ENCODE results near the gene KIF23. TPM values are rescaled to one million over a fixed set of nuclear protein-coding genes. Genes with fewer than 3 reads are reported as not detected.

KIF23 gene
- total RNA-seq, 2 experiments from 2014 or later, result 45.4 to 47.0 TPM

DNA sequence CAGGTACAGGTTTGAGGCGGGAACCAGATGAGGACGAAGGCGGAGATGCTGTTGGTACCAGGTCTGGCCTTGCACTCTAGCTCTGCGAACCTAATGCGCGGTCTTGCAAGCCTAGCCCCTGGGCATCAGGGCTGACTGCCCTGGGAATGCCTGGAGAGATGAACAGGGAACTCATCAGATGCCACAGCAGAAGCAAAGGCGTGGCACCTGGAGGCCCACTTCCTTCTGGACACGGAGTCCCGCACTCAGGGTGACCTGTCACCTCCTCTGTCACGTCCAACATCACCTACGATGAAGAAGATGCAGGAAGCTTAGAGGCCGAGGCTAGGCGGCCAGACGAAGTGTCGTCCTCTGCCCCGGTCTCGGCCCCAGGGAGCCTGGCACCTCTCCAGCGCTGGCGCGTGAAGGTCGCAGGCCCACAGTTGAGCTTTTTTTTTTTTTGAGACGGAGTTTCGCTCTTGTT is 47.9 kb downstream of the KIF23 start:
- ChIA-PET POLR2A (interaction anchor here (0.8 to 10.7 kb wide), 5 partner anchors 8 to 637 kb away, joined by 3 to 225 read pairs (median 4); partner anchors contain the start of genes KIF23 and RPLP1), CTCF (interaction anchor here (0.5 to 2.1 kb wide), 13 partner anchors 9 to 636 kb away, joined by 3 to 40 read pairs (median 4); partner anchors contain the start of genes RPLP1 and TLE3)
- Mint-ChIP-seq H3K4me1 (ENCODE audit: low read depth) (peaks cover 20% of the 10 kb centered on the region), H3K4me3 (peak overlapping the region; percentile 79), H3K27ac (peak overlapping the region; percentile 68), H3K36me3 (ENCODE audit: low read depth) (peaks cover 4% of the 10 kb centered on the region), H3K9me3 (no peaks in the 10 kb centered on the region), H3K27me3 (no peaks in the 10 kb centered on the region)
- TF ChIP-seq, protein P1, sequence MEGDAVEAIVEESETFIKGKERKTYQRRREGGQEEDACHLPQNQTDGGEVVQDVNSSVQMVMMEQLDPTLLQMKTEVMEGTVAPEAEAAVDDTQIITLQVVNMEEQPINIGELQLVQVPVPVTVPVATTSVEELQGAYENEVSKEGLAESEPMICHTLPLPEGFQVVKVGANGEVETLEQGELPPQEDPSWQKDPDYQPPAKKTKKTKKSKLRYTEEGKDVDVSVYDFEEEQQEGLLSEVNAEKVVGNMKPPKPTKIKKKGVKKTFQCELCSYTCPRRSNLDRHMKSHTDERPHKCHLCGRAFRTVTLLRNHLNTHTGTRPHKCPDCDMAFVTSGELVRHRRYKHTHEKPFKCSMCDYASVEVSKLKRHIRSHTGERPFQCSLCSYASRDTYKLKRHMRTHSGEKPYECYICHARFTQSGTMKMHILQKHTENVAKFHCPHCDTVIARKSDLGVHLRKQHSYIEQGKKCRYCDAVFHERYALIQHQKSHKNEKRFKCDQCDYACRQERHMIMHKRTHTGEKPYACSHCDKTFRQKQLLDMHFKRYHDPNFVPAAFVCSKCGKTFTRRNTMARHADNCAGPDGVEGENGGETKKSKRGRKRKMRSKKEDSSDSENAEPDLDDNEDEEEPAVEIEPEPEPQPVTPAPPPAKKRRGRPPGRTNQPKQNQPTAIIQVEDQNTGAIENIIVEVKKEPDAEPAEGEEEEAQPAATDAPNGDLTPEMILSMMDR (IDR thresholded peaks at IDR 0.05), result no peak
- DNase-seq, result no peak
- intact Hi-C loops (cut with micrococcal nuclease), result no loop called here
- no peak for ATAC-seq

DNA sequence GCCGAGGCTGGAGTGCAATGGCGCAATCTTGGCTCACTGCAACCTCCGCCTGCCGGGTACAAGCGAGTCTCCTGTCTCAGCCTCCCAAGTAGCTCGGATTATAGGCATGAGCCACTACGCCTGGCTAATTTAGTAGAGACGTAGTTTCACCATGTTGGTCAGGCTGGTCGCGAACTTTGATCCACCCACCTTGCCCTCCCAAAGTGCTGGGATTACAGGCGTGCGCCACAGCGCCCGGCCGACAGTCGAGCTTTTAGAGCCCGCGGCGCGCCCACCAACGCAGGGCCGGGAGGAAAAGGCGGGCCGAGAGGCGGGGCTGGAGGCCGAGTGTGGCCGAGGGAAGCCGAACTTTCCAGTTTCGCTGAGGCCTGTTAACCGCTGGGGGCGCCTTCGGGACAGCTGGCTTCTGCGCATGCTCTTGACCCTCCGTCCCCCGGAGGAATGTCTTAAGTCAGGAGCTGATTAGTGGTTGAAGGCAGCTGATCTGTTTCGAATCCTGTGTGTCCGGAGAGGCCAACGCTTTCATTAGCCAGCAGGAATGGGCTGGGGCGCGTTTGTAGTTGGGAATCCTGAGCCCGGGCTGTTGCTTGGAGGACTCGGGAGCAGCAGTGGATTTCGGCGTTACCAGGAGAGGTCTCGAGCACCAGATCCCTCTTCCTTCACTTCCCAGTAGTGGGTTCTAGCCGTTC is 48.5 kb downstream of the KIF23 start:
- no peaks in the 10 kb centered on the region for H3K27me3 Mint-ChIP-seq
- POLR2A ChIA-PET, result interaction anchor here (0.8 to 10.7 kb wide), 6 partner anchors 8 to 636 kb away, joined by 3 to 225 read pairs (median 4); partner anchors contain the start of genes KIF23 and RPLP1
- intact Hi-C loops (cut with micrococcal nuclease), result no loop called here
- CTCF ChIA-PET, result interaction anchor here (0.5 to 2.1 kb wide), 16 partner anchors 10 to 635 kb away, joined by 3 to 40 read pairs (median 4); partner anchors contain the start of genes RPLP1 and TLE3
- peaks cover 4% of the 10 kb centered on the region for H3K36me3 Mint-ChIP-seq (ENCODE audit: low read depth)
- peak overlapping the region; percentile 79 for H3K4me3 Mint-ChIP-seq
- H3K4me1 Mint-ChIP-seq (ENCODE audit: low read depth), result peaks cover 26% of the 10 kb centered on the region
- DNase-seq, result peak; percentile 94
- TF ChIP-seq, protein P1 (IDR thresholded peaks at IDR 0.05), result peak; percentile 76
- H3K27ac Mint-ChIP-seq, result peak overlapping the region; percentile 83
- H3K9me3 Mint-ChIP-seq, result no peaks in the 10 kb centered on the region
- ATAC-seq, result peak; percentile 98

DNA sequence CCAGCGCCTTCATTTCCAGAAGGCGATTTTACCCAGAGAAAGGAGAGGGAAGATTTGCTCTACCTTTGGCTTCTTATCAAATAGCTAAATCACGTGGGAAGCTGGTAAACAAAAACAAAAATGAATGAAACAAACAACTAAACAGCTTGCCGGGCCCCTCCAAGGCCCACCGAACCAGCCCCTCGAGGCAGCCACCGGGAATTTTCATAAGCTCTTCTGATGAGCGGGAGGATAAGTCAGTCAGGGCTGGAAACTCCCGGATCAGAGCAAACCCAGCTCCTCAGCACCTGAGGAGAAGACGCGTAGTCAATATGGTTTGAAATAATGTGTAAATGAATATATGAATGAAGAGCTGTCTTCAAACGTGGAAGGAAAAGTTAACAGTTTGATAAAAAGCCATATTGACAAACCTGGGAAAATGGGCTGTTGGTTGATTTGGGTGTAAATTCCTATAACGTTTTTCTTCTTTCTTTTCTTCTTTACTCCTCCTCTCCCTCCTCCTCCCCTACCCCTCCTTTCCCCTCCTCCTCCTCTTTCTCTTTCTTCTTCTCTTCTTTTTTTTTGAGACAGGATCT is 49.1 kb downstream of the KIF23 start:
- DNase-seq (no peak), ATAC-seq (no peak)
- Mint-ChIP-seq H3K36me3 (ENCODE audit: low read depth) (peaks cover 4% of the 10 kb centered on the region), H3K9me3 (no peaks in the 10 kb centered on the region), H3K27me3 (no peaks in the 10 kb centered on the region), H3K27ac (peak overlapping the region; percentile 83), H3K4me3 (peak overlapping the region; percentile 79), H3K4me1 (ENCODE audit: low read depth) (peaks cover 32% of the 10 kb centered on the region)
- intact Hi-C loops (cut with micrococcal nuclease), result no loop called here
- POLR2A ChIA-PET, result interaction anchor here (0.7 to 10.7 kb wide), 7 partner anchors 9 to 635 kb away, joined by 3 to 225 read pairs (median 4); partner anchors contain the start of gene RPLP1
- CTCF ChIA-PET, result interaction anchor here (0.8 to 2.1 kb wide), 12 partner anchors 11 to 635 kb away, joined by 3 to 40 read pairs (median 4); partner anchors contain the start of genes RPLP1 and TLE3
- TF ChIP-seq, protein P1 (IDR thresholded peaks at IDR 0.05), result no peak

DNA sequence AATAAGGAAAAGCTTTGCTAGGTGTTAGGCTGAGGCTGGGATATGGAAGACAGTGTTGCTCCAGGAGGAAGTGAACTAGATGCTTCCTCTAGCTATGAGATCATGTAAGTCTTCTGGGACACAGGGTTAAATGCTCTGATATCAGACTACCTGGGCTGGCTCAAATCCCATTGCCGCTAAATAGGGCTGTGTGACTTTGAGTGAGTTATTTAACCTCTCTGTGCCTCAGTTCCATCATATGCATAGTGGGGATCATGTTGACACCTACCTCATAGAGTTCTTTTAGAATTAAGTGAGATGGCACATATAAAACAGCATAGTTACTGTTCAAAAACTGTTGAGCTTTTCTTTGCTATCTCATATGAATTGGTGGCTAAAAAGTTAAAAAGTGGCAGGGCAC is 51.1 kb downstream of the KIF23 start:
- no peaks in the 10 kb centered on the region for H3K36me3 Mint-ChIP-seq (ENCODE audit: low read depth)
- H3K4me3 Mint-ChIP-seq, result no peak overlapping the region
- H3K27me3 Mint-ChIP-seq, result no peaks in the 10 kb centered on the region
- H3K9me3 Mint-ChIP-seq, result no peaks in the 10 kb centered on the region
- no peak for ATAC-seq
- no peak for DNase-seq
- no peak overlapping the region for H3K27ac Mint-ChIP-seq
- H3K4me1 Mint-ChIP-seq (ENCODE audit: low read depth), result peaks cover 45% of the 10 kb centered on the region
- intact Hi-C loops (cut with micrococcal nuclease), result loop anchor here (5.0 kb wide), 2 partner anchors 292 to 632 kb away; partner anchors contain the start of gene TLE3
- ChIA-PET POLR2A (interaction anchor here (10.7 kb wide), 1 partner anchor 11 kb away, joined by 225 read pairs; the partner anchor contains the start of gene RPLP1), CTCF (interaction anchor here (1.0 to 1.9 kb wide), 4 partner anchors 9 to 1023 kb away, joined by 3 to 8 read pairs (median 6); partner anchors contain the start of gene RPLP1)
- TF ChIP-seq, protein P1 (IDR thresholded peaks at IDR 0.05), result no peak
